ENCODE results near the gene VSTM4. TPM values are rescaled to one million over a fixed set of nuclear protein-coding genes. Genes with fewer than 3 reads are reported as not detected.

VSTM4 gene
- total RNA-seq, 4 donors from 2014 or later, result 10.0 to 21.4 (median 12.6) TPM

DNA sequence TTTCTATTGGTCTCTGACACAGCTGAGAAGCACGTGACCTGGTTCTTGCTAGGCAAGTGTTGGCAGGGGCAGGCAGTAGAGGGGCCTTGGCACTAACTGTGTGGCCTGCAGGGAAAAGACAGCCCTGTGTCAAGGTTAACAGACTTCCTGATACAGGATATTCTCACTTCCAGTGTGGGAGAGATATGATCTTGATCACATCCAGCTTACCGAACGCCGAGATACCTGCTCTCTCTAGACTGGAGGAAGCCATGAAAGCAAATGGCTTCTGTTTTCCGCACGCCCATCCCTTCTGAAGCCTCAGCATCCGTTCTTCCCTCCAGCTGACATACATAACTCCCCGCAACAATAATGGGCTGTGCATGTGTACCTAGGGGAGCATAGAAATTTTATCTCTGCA is 79.4 kb downstream of the VSTM4 start:
- no peaks in the 10 kb centered on the region for H3K9me3 ChIP-seq
- no peaks in the 10 kb centered on the region for H3K4me1 ChIP-seq
- H3K27me3 ChIP-seq, result no peaks in the 10 kb centered on the region
- intact Hi-C loops (cut with DNase I), result no loop called here
- peaks cover 0 to 21% (median 6%) of the 10 kb centered on the region in 4 donors for H3K36me3 ChIP-seq
- DNase-seq (ENCODE audit: extremely low spot score), result no peak
- TF ChIP-seq POLR2A (IDR thresholded peaks at IDR 0.05; ENCODE audit: low read depth), result no peak
- TF ChIP-seq, protein P1, sequence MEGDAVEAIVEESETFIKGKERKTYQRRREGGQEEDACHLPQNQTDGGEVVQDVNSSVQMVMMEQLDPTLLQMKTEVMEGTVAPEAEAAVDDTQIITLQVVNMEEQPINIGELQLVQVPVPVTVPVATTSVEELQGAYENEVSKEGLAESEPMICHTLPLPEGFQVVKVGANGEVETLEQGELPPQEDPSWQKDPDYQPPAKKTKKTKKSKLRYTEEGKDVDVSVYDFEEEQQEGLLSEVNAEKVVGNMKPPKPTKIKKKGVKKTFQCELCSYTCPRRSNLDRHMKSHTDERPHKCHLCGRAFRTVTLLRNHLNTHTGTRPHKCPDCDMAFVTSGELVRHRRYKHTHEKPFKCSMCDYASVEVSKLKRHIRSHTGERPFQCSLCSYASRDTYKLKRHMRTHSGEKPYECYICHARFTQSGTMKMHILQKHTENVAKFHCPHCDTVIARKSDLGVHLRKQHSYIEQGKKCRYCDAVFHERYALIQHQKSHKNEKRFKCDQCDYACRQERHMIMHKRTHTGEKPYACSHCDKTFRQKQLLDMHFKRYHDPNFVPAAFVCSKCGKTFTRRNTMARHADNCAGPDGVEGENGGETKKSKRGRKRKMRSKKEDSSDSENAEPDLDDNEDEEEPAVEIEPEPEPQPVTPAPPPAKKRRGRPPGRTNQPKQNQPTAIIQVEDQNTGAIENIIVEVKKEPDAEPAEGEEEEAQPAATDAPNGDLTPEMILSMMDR (IDR thresholded peaks at IDR 0.05), result no peak
- TF ChIP-seq POLR2AphosphoS5 (IDR thresholded peaks at IDR 0.05), result no peak
- no peak for TF ChIP-seq EP300 (IDR thresholded peaks at IDR 0.05)
- WGBS, result 91% methylated on average over 8 of the region's 8 CpGs
- H3K4me3 ChIP-seq, result no peak overlapping the region
- no peak overlapping the region for H3K27ac ChIP-seq (replicated peaks in 1 of 4)

DNA sequence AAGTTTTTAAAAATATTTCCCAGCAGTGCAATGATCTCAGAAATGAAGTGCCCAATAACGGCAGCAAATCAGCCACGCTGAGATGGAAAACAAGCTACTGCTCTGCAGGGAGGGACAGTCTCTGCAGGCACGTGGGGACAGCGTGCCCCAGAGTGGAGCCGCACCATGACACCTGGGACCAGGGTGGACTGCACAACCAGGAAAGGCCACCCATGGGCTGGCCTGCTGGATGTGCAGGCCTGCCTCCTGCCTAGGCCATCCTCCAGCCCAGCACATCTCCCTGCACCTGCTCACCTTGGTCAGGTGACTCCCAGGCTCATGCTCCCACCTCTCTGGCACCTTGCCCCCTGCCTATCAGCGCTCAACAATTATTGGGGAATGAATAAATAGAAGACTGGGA is 80.4 kb downstream of the VSTM4 start:
- H3K4me3 ChIP-seq, result no peak overlapping the region
- no peaks in the 10 kb centered on the region for H3K9me3 ChIP-seq
- H3K27ac ChIP-seq (replicated peaks in 1 of 4), result no peak overlapping the region
- intact Hi-C loops (cut with DNase I), result no loop called here
- WGBS, result 87% methylated on average over 6 of the region's 6 CpGs
- TF ChIP-seq POLR2A (IDR thresholded peaks at IDR 0.05; ENCODE audit: low read depth) (no peak), EP300 (IDR thresholded peaks at IDR 0.05) (no peak), POLR2AphosphoS5 (IDR thresholded peaks at IDR 0.05) (no peak)
- TF ChIP-seq, protein P1 (IDR thresholded peaks at IDR 0.05), result no peak
- H3K4me1 ChIP-seq, result no peaks in the 10 kb centered on the region
- H3K27me3 ChIP-seq, result no peaks in the 10 kb centered on the region
- H3K36me3 ChIP-seq, result peaks cover 0 to 26% (median 7%) of the 10 kb centered on the region in 4 donors
- no peak for DNase-seq (ENCODE audit: extremely low spot score)

DNA sequence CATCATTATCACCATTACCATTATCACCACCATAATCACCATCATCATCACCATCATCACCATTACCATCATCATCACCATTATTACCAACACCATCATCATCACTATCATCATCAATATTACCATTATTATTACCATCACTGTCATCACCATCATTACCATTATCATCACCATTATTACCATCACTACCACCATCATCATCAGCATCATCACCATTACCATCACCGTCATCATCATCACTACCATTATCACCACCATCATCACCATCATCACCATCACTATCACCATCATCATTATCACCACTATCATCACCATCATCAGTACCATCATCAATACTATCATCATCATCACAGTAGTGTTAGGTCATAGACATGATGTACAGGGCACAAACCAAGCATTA is 81.4 kb downstream of the VSTM4 start:
- Histone ChIP-seq H3K4me1 (no peaks in the 10 kb centered on the region), H3K9me3 (no peaks in the 10 kb centered on the region), H3K27ac (replicated peaks in 1 of 4) (no peak overlapping the region), H3K4me3 (no peak overlapping the region), H3K36me3 (peaks cover 0 to 23% (median 7%) of the 10 kb centered on the region in 4 donors), H3K27me3 (no peaks in the 10 kb centered on the region)
- DNase-seq (ENCODE audit: extremely low spot score), result no peak
- intact Hi-C loops (cut with DNase I), result no loop called here
- 95% methylated on average over 1 of the region's 1 CpG for WGBS
- no peak for TF ChIP-seq POLR2AphosphoS5 (IDR thresholded peaks at IDR 0.05)
- no peak for TF ChIP-seq POLR2A (IDR thresholded peaks at IDR 0.05; ENCODE audit: low read depth)
- TF ChIP-seq EP300 (IDR thresholded peaks at IDR 0.05), result no peak
- TF ChIP-seq, protein P1 (IDR thresholded peaks at IDR 0.05), result no peak

DNA sequence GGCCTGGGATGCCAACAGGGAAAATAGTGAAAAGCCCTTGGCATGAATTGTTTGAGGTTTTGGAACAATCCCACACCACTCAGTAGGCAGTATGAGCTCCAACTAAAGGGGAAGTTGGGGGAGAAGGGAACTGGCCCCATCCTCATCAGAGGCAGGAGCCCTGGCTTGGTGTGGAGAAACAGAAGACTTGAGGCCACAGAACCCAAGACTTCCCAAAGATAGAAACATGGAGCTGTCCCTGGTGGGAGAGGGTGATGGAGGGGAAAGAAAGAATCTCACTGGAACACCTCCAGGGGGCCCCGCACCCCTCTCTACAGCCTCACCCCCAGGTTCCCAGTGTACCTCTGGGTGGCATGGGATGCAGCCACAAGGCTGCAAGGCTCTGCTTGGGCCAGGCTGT is 85.7 kb downstream of the VSTM4 start:
- TF ChIP-seq, protein P1 (IDR thresholded peaks at IDR 0.05), result no peak
- TF ChIP-seq POLR2AphosphoS5 (IDR thresholded peaks at IDR 0.05), result no peak
- no peak for TF ChIP-seq POLR2A (IDR thresholded peaks at IDR 0.05; ENCODE audit: low read depth)
- TF ChIP-seq EP300 (IDR thresholded peaks at IDR 0.05), result no peak
- no peak for DNase-seq (ENCODE audit: extremely low spot score)
- Histone ChIP-seq H3K27ac (replicated peaks in 1 of 4) (no peak overlapping the region), H3K4me3 (no peak overlapping the region), H3K27me3 (no peaks in the 10 kb centered on the region), H3K4me1 (peaks cover 0 to 6% (median 1%) of the 10 kb centered on the region in 4 donors), H3K9me3 (no peaks in the 10 kb centered on the region), H3K36me3 (peaks cover 0 to 9% (median 3%) of the 10 kb centered on the region in 4 donors)
- intact Hi-C loops (cut with DNase I), result no loop called here
- 100% methylated on average over 1 of the region's 1 CpG for WGBS

DNA sequence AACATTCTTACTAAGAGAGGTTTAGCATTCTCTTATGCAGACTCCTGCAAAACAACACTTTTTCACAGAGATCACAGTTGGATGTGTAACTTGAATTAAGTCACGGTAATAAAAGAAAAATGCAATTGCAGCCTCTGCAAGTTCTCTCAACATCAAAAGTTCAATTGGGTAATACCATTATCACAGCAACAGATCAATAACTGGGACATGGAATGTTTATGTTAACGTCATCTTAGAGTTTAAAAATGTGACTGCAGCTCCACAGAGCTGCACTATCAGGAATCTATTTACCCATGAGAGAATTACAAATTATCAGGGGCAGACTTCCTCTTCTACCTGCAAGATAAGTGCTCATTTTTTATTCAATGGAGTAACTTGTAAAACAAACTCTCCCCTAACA is 86.7 kb downstream of the VSTM4 start:
- intact Hi-C loops (cut with DNase I), result no loop called here
- H3K27ac ChIP-seq (replicated peaks in 1 of 4), result no peak overlapping the region
- H3K4me1 ChIP-seq, result peaks cover under 1 to 14% (median 9%) of the 10 kb centered on the region in 4 donors
- no peaks in the 10 kb centered on the region for H3K27me3 ChIP-seq
- peaks cover 0 to 9% (median 3%) of the 10 kb centered on the region in 4 donors for H3K36me3 ChIP-seq
- TF ChIP-seq EP300 (IDR thresholded peaks at IDR 0.05), result no peak
- DNase-seq (ENCODE audit: extremely low spot score), result peak; percentile 50
- no peak overlapping the region for H3K4me3 ChIP-seq
- 97% methylated on average over 2 of the region's 2 CpGs for WGBS
- no peaks in the 10 kb centered on the region for H3K9me3 ChIP-seq
